UCSD-AML1 (cell line): ENCODE measurements around the gene TSEN15.
"Not testable (repeated sequence)": the region's sequence is repeated elsewhere in the genome, so short reads cannot be mapped to it uniquely, and the experiment has no call there.

Experiments used
- DNase-seq: peaks from one replicate; lab custom pipeline; 2025; ENCODE audit not compliant: unreplicated experiment; lab: John Stamatoyannopoulos, UW

Gene TSEN15

DNA sequence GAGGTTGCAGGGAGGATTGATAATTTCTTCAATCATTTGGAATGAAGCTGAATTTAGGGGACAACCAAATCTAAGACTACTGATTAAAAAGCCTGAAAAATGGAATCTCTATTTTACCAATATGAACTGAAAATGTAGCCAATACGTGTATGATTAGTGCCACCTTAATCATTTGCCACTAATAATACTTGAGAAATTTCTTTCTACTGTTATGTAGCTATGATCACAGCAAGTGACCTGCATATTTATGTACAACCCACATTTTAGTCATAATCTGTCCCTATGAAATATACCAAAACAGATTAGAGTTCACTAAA, 20.5 kb upstream of the TSEN15 start:
- no peak for DNase-seq

DNA sequence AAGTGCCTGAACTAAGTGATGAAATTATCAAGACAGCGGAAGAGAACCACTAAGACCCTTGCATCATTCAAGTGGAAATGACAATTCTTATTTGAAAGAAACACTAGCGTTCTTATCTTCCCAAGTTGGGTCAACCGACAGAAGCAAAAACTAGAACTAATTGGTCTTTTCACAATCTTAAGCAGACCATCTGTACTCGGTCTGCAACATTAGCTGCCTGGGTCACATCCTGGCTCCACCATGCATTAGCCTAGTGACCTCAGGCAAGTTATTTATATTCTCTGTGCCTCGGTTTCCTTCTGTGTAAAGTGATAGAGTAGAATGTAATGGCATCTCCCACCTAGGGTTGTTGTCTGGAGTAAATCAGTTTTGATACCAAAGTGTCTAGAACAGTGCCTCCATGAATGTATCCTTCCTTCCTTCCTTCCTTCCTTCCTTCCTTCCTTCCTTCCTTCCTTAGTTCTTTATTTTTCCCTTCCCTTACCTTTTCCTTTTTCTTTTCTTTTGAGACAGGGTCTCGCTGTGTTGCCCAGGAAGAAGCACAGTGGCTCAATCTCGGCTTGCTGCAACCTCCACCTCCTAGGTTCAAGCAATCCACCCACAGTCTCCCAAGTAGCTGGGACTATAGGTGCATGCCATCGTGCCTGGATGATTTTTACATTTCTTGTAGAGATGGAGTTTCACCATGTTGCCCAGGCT, 20.0 kb upstream of the TSEN15 start:
- DNase-seq, result no peak

DNA sequence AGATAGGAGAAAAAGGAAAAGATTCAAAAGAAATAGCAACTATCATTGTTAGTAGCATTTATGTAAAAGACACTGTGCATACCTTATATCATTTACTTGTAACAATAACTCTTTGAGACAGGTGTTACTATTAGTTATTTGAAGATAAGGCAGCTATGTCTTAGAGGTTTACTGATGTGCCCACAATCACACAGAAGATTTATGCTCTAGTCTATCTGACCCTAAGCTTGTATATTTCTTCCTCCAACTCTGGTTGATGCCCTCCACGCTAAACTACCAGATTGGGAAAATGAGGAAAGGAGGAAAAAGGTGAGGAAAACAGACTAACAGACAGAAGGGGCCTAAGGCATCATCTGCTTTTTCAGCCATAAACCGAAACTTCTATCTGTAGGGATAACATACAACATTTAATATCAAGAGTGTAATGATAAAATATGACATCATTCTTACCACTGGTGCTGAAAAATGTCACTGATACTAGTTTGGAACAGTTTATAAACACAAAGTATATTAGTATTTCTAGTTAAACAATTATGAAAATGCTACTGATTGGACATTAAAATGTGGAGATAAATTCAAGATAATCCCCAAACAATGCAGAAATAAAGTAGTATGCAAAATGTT, 19.1 kb upstream of the TSEN15 start:
- no peak for DNase-seq

DNA sequence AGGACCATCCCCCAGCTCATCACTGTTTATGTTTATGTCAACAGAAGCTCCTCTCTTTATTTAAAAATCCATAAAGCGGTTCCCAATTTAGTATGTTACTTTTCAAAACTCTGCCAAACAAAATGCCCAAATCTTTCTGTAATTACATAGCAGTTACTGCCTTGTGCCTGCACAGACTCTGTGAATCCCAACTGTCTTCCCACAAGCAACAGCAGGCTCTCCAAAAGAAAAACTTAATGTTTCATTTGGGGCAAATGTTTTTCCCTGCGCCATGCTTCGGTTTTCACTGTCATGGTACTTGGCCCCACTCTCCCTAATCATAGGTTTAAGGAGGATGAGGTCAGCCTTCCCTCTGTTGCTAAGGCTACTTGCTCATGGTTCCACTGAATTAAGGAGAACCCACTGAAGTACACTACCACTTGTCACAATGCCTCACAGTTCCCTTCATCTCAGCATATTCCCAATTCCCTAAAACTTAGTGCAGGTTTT, 18.6 kb upstream of the TSEN15 start:
- DNase-seq, result no peak

DNA sequence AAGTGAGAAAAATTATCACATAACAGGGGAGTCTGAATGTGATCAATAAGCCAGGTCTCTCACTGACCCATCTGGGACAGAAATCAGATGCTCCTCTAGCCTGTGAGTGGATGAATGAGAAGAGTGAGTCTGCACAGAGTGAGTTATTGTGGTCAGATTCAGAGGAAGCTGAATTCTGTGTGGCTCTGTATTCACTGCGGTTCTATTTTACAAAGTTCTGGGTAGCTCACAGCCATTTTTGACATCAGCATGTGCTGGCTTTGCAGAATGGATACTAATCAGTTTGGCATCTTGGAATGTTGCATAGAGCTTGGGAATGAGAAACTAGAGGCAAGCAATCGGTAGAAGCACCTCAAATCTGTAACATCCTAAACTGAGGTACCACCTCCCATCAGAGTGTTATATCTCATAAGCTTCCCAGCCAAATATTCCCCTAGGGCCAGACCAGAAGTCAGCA, 17.8 kb upstream of the TSEN15 start:
- DNase-seq, result no peak

DNA sequence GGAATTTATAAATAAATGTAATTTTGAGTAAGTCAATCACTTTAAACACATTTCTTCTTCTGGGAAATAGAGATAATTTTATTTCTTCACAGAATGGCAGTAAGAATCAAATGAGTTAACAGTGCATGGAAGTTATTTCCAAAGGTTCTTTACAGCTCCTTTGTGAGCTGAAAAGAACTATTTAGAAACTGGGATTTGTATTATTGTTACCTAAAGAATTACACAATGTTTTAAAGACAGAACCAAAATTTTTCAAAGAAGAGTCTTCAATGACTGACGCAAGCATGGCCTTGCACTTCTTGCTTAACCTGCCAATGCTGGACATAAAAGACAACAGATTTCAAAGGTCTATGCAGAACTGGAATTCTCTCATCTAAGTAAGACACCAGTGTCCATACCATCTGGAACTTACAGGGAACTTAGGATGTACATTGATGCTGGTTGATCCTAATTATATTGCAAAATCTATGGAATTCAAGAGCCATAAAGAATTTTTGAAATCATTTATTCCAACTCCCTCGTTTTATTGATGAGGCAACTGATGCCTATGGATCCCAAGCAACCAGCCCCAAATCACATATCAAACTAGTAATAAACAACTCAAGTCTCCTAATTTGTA, 16.7 kb upstream of the TSEN15 start:
- DNase-seq, result no peak

DNA sequence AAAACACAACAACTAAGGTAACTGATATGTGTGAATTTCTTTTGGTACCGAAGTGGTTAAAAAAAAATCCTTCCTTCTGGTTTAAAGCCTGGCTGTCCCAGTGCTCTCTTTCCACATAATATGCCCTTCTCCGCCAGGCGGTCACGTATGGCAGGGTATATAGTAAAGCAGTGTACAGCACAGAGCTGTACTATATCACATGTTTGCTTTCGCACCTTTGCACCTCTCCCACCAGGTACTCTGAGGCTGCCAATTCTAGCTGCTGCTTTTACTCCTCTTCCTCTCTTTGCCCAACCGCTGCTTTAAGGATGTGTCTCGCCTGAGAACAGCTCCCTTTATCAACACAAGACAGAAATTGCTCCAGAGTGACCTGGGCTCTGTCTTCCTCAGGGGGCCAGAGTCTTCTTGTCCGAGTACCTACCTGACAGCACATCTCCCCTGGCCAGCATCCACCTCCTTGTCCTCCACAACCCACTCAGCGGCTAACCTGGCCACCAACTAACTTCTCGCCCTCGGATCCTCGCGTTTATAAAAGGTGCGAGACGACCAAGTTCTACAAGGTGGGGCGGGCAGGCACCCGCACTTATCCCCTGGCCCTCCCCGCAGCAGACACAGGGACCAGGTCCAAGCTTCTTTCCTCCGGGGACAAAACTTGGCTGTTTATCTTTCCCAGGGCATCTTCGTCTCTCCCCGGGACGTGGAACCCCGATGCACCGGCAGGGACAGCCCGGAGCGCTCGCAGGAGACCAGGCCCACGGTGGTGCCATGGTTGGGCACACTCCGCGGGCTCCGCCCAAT, 15.6 kb upstream of the TSEN15 start:
- DNase-seq, result no peak

DNA sequence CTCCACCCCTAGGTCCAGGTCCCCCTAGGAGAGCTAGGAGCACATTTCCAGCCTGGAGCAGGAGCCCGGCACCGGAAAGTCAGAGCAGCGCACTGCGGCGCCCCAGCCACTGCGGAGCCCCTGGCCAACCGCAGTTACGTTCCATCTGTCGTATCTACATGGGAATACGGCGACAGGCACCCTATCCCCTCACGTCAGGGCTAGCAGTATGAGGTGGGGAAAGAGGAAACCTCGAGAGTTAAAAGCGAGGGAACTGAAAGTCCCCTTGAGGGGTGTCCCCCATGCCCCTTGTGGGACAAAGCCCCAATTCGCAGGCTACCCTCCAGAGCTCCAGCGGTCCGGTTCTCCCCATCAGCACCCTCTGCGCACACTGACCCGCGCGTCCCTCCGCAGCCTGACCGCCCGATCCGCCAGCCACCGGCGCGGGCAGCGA, 15.0 kb upstream of the TSEN15 start:
- DNase-seq, result no peak

DNA sequence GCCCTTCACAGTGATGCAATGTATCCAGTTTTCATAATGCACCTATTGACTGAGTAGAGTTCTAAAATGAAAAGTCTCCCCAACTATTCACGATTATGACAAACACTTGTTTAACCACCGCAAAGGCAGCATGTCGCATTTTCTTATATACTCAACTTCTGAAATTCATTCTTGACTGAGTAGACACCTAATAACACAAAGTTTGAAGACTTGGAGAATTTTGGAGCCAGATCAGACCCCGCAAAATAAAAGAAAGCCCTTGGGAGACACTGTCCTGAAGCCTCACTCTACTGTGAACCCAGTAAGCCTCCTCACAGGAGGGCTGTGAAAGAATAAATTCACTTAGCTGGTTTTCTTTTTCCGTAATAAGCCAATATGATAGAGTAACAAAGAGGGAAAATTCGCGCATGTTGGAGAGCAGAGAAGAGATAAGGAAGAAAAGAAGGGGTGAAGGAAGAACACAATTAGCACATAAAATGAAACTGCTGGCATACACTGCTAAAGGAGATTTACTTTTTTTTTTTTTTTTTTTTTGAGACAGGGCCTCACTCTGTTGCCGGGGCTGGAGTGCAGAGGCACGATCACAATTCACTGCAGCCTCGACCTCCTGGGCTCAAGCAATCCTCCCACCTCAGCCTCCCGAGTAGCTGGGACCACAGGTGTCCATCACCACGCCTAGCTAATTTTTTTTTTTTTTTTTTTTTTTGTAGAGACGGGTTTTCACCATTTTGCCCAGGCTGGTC, 13.5 kb upstream of the TSEN15 start:
- no peak for DNase-seq

DNA sequence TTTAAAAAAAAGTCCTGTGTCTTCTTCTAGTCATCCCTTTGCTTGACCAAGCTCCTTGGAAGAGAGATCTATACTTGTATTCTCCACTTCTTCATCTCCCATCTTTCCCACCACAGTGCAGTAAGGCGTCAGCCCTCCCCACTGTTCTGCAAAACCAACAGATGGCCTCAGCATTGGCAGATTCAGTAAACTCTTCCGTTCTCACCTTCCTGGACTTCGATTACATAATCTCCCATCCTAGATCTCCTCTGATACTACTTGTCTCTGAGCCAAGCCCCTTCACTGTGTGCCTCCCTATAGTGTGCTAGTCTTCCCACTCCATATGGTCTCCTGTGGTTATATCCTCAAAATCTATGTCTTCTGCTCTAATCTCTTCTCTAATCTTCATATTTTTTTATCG, 12.4 kb upstream of the TSEN15 start:
- DNase-seq, result no peak

DNA sequence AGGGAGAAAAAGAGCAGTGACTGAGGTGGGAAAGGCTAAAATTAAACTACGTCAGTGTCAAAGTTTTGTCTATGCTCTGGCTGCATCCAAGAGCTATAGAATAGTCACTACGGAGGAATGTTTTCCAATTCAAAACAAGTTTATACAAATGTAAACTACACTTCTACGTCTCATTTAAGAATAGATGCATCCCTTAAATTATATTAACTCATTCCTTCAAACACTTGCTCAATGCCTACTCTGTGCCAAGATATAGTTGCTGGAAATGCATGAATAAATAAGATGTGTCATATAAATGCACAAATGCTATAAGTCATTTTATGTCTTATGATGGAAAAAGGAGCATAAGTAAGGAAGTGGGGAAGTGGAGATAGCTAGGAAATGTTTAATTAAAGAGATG, 9.8 kb upstream of the TSEN15 start:
- no peak for DNase-seq

DNA sequence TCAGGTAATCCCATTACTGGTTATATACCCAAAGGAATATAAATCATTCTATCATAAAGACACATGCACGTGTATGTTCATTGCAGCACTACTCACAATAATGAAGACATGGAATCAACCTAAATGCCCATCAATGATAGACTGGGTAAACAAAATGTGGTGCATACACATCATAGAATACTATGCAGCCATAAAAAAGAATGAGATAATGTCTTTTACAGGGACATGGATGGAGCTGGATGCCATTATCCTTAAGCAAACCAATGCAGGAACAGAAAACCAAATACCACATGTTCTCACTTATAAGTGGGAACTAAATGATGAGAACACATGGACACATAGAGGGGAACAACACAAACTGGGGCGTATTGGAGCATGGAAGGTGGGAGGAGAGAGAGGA, 8.2 kb upstream of the TSEN15 start:
- DNase-seq, result not testable (repeated sequence)

DNA sequence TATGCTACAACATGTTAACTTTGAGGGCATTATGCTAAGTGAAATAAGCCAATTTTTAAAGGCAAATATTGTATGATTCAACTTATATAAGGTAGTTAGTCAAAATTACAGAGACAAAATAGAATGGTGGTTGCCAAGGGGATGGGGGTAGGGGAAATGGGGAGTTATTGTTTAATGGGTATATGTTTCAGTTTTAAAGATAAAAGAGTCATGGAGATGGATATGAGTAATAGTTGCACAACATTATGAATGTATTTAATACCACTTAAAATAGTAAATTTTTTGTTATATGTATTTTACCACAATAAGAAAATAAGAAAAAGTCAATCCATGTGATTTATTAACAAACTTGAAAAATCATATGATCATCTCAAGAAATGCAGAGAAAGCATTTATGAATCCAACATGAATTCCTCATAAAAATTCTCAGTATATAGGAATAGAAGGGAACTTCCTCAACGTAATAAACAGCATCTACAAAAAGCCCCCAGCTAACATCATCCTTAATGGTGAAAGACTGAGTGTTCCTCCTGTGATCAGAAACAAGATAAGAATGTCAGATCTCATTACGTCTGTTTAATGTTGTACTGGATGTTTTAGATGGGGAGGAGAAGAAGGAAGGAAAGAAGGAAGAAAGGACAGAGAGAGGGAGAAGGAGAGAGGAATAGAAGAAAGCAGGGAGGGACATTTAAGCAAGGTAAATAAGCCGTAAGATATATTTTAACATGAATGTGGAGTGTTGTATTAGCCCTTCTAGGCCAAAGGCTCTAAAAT, 6.7 kb upstream of the TSEN15 start:
- no peak for DNase-seq

DNA sequence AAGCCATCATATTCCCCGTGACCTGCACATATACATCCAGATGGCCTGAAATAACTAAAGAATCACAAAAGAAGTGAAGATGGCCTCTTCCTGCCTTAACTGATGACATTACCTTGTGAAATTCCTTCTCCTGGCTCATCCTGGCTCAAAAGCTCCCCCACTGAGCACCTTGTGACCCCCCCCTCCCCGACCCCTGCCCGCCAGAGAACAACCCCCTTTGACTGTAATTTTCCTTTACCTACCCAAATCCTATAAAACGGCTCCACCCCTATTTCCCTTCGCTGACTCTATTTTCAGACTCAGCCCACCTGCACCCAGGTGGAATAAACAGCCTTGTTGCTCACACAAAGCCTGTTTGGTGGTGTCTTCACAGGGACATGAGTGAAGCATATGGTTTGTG, 4.0 kb upstream of the TSEN15 start:
- DNase-seq, result not testable (repeated sequence)

DNA sequence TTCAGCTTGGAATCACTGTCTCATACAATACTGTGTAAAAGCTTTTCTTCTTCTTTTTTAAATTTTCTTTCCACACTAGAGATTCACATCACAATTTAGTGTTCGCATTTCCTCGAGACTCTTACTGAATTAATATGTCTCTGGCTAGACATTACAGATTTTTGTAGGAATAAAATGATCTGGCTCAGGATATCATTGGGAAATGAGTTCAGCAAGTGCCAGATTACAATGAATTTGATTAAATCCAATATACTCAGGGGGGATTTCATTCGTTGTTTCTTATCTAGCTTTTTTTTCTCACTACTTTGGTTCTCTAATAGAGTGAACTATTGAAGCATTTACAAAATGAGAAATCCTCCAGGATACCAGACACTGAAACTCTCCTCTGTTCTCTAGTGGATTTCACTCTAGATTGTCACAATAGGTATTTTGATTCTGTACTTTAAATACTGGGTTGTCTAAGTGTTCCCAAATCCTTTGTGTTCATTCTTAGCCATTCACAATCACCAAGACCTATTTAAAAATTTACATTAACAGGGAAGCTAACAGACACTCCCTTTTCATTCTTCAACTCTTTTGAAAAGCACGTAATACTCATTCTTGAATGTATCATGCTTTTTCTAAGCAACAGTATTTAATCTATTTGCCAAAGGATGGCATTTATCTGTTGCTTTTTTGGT, 2.8 kb upstream of the TSEN15 start:
- no peak for DNase-seq

DNA sequence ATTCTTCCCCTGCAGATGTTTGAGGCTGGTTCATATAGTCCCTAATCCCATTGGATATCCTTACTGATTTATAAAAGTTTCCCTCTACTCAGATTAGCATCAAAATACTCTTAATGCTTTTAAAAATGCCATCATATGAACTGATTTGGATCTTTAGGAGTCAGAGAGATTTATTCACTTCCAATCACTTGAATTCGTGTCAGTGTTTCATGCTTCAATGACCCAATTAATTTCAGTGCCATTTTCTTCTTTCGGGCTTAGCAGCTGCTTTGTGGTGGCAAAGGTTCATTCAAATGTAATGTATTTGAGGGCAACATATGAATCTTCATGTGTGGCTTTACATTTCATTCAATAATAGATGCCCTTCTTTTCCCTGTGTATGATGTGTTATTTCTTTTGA, 2.2 kb upstream of the TSEN15 start:
- DNase-seq, result no peak

DNA sequence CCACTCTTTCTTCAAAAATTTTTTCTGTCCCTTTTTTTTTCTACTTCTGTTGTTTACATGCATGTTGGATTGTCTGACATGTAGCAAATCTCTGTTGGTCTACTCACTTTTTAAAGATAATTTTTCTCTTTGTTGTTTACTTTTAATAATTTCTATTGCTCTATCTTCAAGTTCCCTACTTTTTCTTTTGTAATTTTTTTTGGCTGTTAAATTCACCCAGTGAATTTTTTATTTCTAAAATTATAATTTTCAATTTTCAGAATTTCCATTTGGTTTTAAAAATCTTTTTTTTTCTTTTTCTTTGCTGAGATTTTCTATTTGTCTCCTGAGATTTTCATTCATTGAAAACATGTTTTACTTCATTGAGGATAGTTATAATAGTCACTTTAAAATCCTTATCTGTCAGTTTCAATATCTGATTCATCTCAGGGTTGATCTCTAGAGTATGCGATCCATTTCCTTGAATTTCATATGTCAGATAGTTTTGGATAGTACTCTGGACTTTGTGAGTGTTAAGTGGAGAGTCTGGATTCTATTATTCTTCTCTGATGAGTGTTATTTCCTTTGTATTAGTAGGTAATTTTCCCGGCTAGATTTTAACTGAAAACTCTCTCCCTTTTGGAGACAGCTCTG, 1.6 kb upstream of the TSEN15 start:
- DNase-seq, result no peak

DNA sequence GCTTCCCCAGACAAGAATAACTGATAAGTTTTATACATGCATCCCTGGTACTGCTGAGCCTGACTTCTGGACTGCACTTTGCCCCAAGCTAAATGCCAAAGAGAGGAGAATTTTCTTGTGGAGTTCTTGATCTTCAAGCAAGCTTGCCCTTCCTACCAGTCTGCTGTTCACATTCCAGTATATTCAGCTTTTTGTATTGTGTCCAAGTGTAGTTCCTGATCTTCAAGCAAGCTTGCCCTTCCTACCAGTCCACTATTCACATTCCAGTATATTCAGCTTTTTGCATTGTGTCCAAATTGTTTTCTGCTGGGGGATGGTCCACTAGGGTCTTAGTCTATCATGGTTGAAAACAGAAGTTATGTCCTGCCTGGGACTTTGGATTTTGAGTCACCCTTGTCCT, 894 bp upstream of the TSEN15 start:
- DNase-seq, result no peak

DNA sequence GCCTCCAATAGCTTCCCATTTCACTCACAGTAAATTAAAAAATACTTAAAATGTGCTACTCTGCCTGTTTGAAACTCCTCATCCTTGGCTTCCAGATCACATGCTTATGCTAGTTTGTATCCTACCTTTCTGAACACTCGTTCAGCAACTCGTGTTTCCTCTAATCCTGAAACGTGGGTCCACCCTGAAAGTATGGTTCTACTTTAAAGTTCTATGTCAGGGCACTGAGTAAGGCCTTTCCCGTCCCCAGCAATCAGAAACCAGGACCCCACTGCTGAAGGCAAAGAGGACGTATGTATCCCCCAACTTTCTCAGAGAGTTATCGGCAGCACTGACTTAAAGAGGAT, 419 bp upstream of the TSEN15 start:
- no peak for DNase-seq
